Spleen (tissue), 7 donors: Measurements from ENCODE around the gene AKAP12.

ENCODE experiments used
- POLR2A ChIP-seq, 3 donors: fragments of 450-650 bp; IDR thresholded peaks; one replicate each; pipeline ENCODE4 v1.5.1; 2017; ENCODE audit warnings: antibody characterized with exemption in 3 of 3, mild to moderate bottlenecking in 1 of 3
- TF ChIP-seq, protein P1 (sequence below), 11 experiments: fragments of 200-600 bp in 7 of 11; fragments of 450-650 bp in 4 of 11; sonication (generic) in 4 of 11; IDR thresholded peaks in 8 of 11; conservative IDR thresholded peaks in 3 of 11; 1 replicate in 7 of 11; 2 replicates in 4 of 11; pipeline versions ENCODE4 v1.4.0 to v1.8.0; 2016 to 2021; ENCODE audit warnings: antibody characterized with exemption in 11 of 11, inconsistent platforms in 4 of 11, mild to moderate bottlenecking in 1 of 11
- donor health status: DM: no; HTN: no; CAD: no; lungs with moderate emphysema.
- donor health status: DM: no; HTN: no; CAD: no.
- donor health status: DM: no; HTN: no; CAD: no.

DNA sequence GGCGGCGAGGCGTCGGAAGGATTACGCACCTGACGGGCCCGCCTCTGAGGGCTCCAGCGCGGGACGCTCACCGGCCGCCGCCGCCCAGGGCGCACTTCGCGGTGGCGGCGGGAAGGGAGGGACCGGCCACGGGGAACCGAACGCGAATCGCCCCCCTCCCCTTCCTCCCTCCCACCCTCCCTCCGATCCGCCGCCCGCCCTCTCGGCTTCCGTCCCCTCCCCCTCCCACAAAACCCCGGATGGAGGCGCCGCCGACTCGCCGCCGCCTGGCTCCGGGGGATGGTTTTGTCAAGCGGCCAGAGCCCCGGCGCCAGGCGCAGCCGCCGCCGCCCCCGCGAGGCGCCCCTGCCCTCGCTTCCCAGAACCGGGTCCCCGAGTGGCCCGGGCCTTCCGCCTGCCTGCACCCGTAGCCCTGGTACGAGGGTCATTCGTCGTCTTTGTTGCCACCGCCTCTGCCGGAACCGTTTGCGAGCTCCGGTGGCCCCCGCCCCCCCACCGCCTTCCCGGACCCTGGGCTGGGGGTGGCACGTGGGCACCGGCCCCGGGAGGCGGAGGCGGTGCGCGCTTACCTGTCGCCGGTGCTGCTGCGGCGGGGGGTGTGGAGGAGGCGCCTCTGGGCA, 151.2 kb downstream of the AKAP12 start:
- no peak for TF ChIP-seq POLR2A (IDR thresholded peaks at IDR 0.05)
- TF ChIP-seq, protein P1, sequence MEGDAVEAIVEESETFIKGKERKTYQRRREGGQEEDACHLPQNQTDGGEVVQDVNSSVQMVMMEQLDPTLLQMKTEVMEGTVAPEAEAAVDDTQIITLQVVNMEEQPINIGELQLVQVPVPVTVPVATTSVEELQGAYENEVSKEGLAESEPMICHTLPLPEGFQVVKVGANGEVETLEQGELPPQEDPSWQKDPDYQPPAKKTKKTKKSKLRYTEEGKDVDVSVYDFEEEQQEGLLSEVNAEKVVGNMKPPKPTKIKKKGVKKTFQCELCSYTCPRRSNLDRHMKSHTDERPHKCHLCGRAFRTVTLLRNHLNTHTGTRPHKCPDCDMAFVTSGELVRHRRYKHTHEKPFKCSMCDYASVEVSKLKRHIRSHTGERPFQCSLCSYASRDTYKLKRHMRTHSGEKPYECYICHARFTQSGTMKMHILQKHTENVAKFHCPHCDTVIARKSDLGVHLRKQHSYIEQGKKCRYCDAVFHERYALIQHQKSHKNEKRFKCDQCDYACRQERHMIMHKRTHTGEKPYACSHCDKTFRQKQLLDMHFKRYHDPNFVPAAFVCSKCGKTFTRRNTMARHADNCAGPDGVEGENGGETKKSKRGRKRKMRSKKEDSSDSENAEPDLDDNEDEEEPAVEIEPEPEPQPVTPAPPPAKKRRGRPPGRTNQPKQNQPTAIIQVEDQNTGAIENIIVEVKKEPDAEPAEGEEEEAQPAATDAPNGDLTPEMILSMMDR (IDR thresholded peaks at IDR 0.05 in 8 of 11, conservative IDR thresholded peaks at IDR 0.05 in 3 of 11) = no peak
